Measurements from ENCODE around the gene LGMN. TPM values are rescaled to one million over a fixed set of nuclear protein-coding genes. Genes with fewer than 3 reads are reported as not detected.

Gene LGMN
- total RNA-seq, 1 donor = 8.4 TPM

- H3K27me3 ChIP-seq (ENCODE audit: insufficient read depth, low read length) = no peaks in the 10 kb centered on the region
- H3K4me3 ChIP-seq (ENCODE audit: low read length) = no peak overlapping the region
- H3K4me1 ChIP-seq (ENCODE audit: insufficient read depth, low read length) = peaks cover 46% of the 10 kb centered on the region
- H3K9me3 ChIP-seq (ENCODE audit: low read depth, low read length) = no peaks in the 10 kb centered on the region
Measured at GRCh38 chr14:92703516-92703915, 44.9 kb downstream of the LGMN start.

GRCh38 chr14:92702441-92702918, 45.9 kb downstream of the LGMN start:
- Histone ChIP-seq H3K4me3 (ENCODE audit: low read length) (no peak overlapping the region), H3K4me1 (ENCODE audit: insufficient read depth, low read length) (peaks cover 46% of the 10 kb centered on the region), H3K27me3 (ENCODE audit: insufficient read depth, low read length) (no peaks in the 10 kb centered on the region), H3K9me3 (ENCODE audit: low read depth, low read length) (no peaks in the 10 kb centered on the region)

GRCh38 chr14:92701826-92702225, 46.6 kb downstream of the LGMN start:
- H3K4me1 ChIP-seq (ENCODE audit: insufficient read depth, low read length) = peaks cover 46% of the 10 kb centered on the region
- no peak overlapping the region for H3K4me3 ChIP-seq (ENCODE audit: low read length)
- no peaks in the 10 kb centered on the region for H3K27me3 ChIP-seq (ENCODE audit: insufficient read depth, low read length)
- H3K9me3 ChIP-seq (ENCODE audit: low read depth, low read length) = no peaks in the 10 kb centered on the region

- Histone ChIP-seq H3K9me3 (ENCODE audit: low read depth, low read length) (no peaks in the 10 kb centered on the region), H3K27me3 (ENCODE audit: insufficient read depth, low read length) (no peaks in the 10 kb centered on the region), H3K4me3 (ENCODE audit: low read length) (no peak overlapping the region), H3K4me1 (ENCODE audit: insufficient read depth, low read length) (peaks cover 33% of the 10 kb centered on the region)
Measured at GRCh38 chr14:92698393-92698792, 50.0 kb downstream of the LGMN start.

GRCh38 chr14:92696366-92696765, 52.1 kb downstream of the LGMN start:
- Histone ChIP-seq H3K9me3 (ENCODE audit: low read depth, low read length) (no peaks in the 10 kb centered on the region), H3K4me3 (ENCODE audit: low read length) (no peak overlapping the region), H3K27me3 (ENCODE audit: insufficient read depth, low read length) (no peaks in the 10 kb centered on the region), H3K4me1 (ENCODE audit: insufficient read depth, low read length) (peaks cover 26% of the 10 kb centered on the region)

GRCh38 chr14:92695562-92695961, 52.9 kb downstream of the LGMN start:
- Histone ChIP-seq H3K9me3 (ENCODE audit: low read depth, low read length) (no peaks in the 10 kb centered on the region), H3K4me1 (ENCODE audit: insufficient read depth, low read length) (peaks cover 26% of the 10 kb centered on the region), H3K27me3 (ENCODE audit: insufficient read depth, low read length) (no peaks in the 10 kb centered on the region), H3K4me3 (ENCODE audit: low read length) (no peak overlapping the region)

- Histone ChIP-seq H3K4me3 (ENCODE audit: low read length) (no peak overlapping the region), H3K4me1 (ENCODE audit: insufficient read depth, low read length) (peaks cover 26% of the 10 kb centered on the region), H3K27me3 (ENCODE audit: insufficient read depth, low read length) (no peaks in the 10 kb centered on the region), H3K9me3 (ENCODE audit: low read depth, low read length) (no peaks in the 10 kb centered on the region)
Measured at GRCh38 chr14:92694807-92695206, 53.6 kb downstream of the LGMN start.

GRCh38 chr14:92693998-92694795, 54.2 kb downstream of the LGMN start:
- Histone ChIP-seq H3K9me3 (ENCODE audit: low read depth, low read length) (no peaks in the 10 kb centered on the region), H3K27me3 (ENCODE audit: insufficient read depth, low read length) (no peaks in the 10 kb centered on the region), H3K4me1 (ENCODE audit: insufficient read depth, low read length) (peaks cover 26% of the 10 kb centered on the region), H3K4me3 (ENCODE audit: low read length) (no peak overlapping the region)

- peaks cover 22% of the 10 kb centered on the region for H3K4me1 ChIP-seq (ENCODE audit: insufficient read depth, low read length)
- H3K9me3 ChIP-seq (ENCODE audit: low read depth, low read length) = no peaks in the 10 kb centered on the region
- H3K27me3 ChIP-seq (ENCODE audit: insufficient read depth, low read length) = no peaks in the 10 kb centered on the region
- H3K4me3 ChIP-seq (ENCODE audit: low read length) = no peak overlapping the region
Measured at GRCh38 chr14:92692822-92693226, 55.6 kb downstream of the LGMN start.

- H3K9me3 ChIP-seq (ENCODE audit: low read depth, low read length) = no peaks in the 10 kb centered on the region
Measured at GRCh38 chr14:92690171-92691011, 58.0 kb downstream of the LGMN start.

GRCh38 chr14:92688434-92689375, 59.7 kb downstream of the LGMN start:
- Histone ChIP-seq H3K27me3 (ENCODE audit: insufficient read depth, low read length) (no peaks in the 10 kb centered on the region), H3K4me3 (ENCODE audit: low read length) (no peak overlapping the region), H3K4me1 (ENCODE audit: insufficient read depth, low read length) (peaks cover 17% of the 10 kb centered on the region), H3K9me3 (ENCODE audit: low read depth, low read length) (no peaks in the 10 kb centered on the region)

More at GRCh38 chr14:92690171-92691011, 58.0 kb downstream of the LGMN start:
- H3K4me3 ChIP-seq (ENCODE audit: low read length) = no peak overlapping the region
- H3K27me3 ChIP-seq (ENCODE audit: insufficient read depth, low read length) = no peaks in the 10 kb centered on the region
- H3K4me1 ChIP-seq (ENCODE audit: insufficient read depth, low read length) = peaks cover 17% of the 10 kb centered on the region

- Histone ChIP-seq H3K27me3 (ENCODE audit: insufficient read depth, low read length) (no peaks in the 10 kb centered on the region), H3K9me3 (ENCODE audit: low read depth, low read length) (no peaks in the 10 kb centered on the region), H3K4me3 (ENCODE audit: low read length) (no peak overlapping the region), H3K4me1 (ENCODE audit: insufficient read depth, low read length) (peaks cover 11% of the 10 kb centered on the region)
Measured at GRCh38 chr14:92687681-92688433, 60.6 kb downstream of the LGMN start.

GRCh38 chr14:92686900-92687427, 61.5 kb downstream of the LGMN start:
- no peaks in the 10 kb centered on the region for H3K27me3 ChIP-seq (ENCODE audit: insufficient read depth, low read length)
- H3K4me3 ChIP-seq (ENCODE audit: low read length) = no peak overlapping the region
- peaks cover 3% of the 10 kb centered on the region for H3K4me1 ChIP-seq (ENCODE audit: insufficient read depth, low read length)
- no peaks in the 10 kb centered on the region for H3K9me3 ChIP-seq (ENCODE audit: low read depth, low read length)

GRCh38 chr14:92686411-92686899, 62.0 kb downstream of the LGMN start:
- Histone ChIP-seq H3K9me3 (ENCODE audit: low read depth, low read length) (no peaks in the 10 kb centered on the region), H3K4me3 (ENCODE audit: low read length) (no peak overlapping the region), H3K27me3 (ENCODE audit: insufficient read depth, low read length) (no peaks in the 10 kb centered on the region), H3K4me1 (ENCODE audit: insufficient read depth, low read length) (peaks cover 5% of the 10 kb centered on the region)

Data from mononuclear cell (primary cell).